Lower lobe of right lung (tissue), 2 donors: Measurements from ENCODE around the gene CHCHD2. TPM values are rescaled to one million over a fixed set of nuclear protein-coding genes. Genes with fewer than 3 reads are reported as not detected.
"Not testable (repeated sequence)": the region's sequence is repeated elsewhere in the genome, so short reads cannot be mapped to it uniquely, and the experiment has no call there.

Experiments used
- ATAC-seq, 2 donors: fragments of 200-7000 bp; cut with Tn5 transposase; one replicate each; pipeline ENCODE4 v1.9.1; 2020 to 2022; ENCODE audit warnings: mild to moderate bottlenecking in 2 of 2, moderate library complexity in 2 of 2
- DNase-seq: peaks from one replicate; pipeline ENCODE4 v3.0.0-alpha.2; 2020
- H3K27ac ChIP-seq: fragments of 200-600 bp; one replicate; pipeline ENCODE4 v1.8.0; 2022
- H3K27me3 ChIP-seq: fragments of 200-600 bp; one replicate; pipeline ENCODE4 v1.8.0; 2022; ENCODE audit warnings: low read depth
- H3K36me3 ChIP-seq: fragments of 200-600 bp; one replicate; pipeline ENCODE4 v1.8.0; 2022; ENCODE audit warnings: mild to moderate bottlenecking
- H3K4me1 ChIP-seq: fragments of 200-600 bp; one replicate; pipeline ENCODE4 v1.8.0; 2022
- H3K4me3 ChIP-seq: fragments of 200-600 bp; one replicate; pipeline ENCODE4 v1.8.0; 2022; ENCODE audit warnings: mild to moderate bottlenecking
- H3K9me3 ChIP-seq: fragments of 200-600 bp; one replicate; pipeline ENCODE4 v1.8.0; 2022
- CTCF ChIP-seq: fragments of 200-600 bp; IDR thresholded peaks from one replicate; pipeline ENCODE4 v1.8.0; 2022; ENCODE audit warnings: antibody characterized with exemption, mild to moderate bottlenecking
- intact Hi-C: fragments of 100-400 bp; cut with DNase I; formaldehyde crosslinking; loops from one replicate; pipeline ENCODE4 v1.11.0; 2022
- long read RNA-seq: library from polyadenylated mRNA; unstranded; transcript quantifications from one replicate; pipeline ENCODE4 v2.0.0, GENCODE V29; 2021
- total RNA-seq: library from RNA; stranded (reverse); fragmentation: NEBNext Ultra II Directional; extraction: Animal tissue kit (Norgen Biotek cat#: 25700); gene quantifications from one replicate; pipeline ENCODE4 v1.2.1, GENCODE V29; 2021
- donor health status: DM: no; HTN: yes; CAD: no; lungs with severe emphysema.

Gene CHCHD2
- total RNA-seq = 199 TPM
- long read RNA-seq, transcript CHCHD2-201 (4 exons, 901 nt) = major isoform, 92 of 104 reads
- long read RNA-seq, partial matches to known transcripts = 11 of 104 reads
- long read RNA-seq, other reads (novel, unspliced or antisense) = 1 of 104 reads

GRCh38 chr7:56106108-56107073 lies at the start of gene CHCHD2:
Gene CHCHD2, minus strand, starts transcription at chr7:56106476. Its CDS starts 63 bp downstream, at chr7:56106413.
- Histone ChIP-seq H3K36me3 (peaks cover 31% of the 10 kb centered on the region), H3K27me3 (no peaks in the 10 kb centered on the region), H3K9me3 (no peaks in the 10 kb centered on the region), H3K4me1 (peaks cover 18% of the 10 kb centered on the region), H3K27ac (peak within 1 kb of the TSS; percentile 92), H3K4me3 (peak within 1 kb of the TSS; percentile 86)
- ATAC-seq = peak; percentile 100
- peak; percentile 98 for DNase-seq
- intact Hi-C loops = no loop called here
- TF ChIP-seq CTCF = no peak

GRCh38 chr7:56131062-56131461 lies 24.8 kb upstream of the CHCHD2 start:
- intact Hi-C loops, H3K36me3 ChIP-seq, H3K27me3 ChIP-seq, H3K27ac ChIP-seq, H3K9me3 ChIP-seq, DNase-seq, H3K4me1 ChIP-seq, H3K4me3 ChIP-seq, ATAC-seq: not testable (repeated sequence)

GRCh38 chr7:56127241-56127975 lies 21.1 kb upstream of the CHCHD2 start:
- Histone ChIP-seq H3K9me3 (no peaks in the 10 kb centered on the region), H3K4me3 (no peak overlapping the region), H3K27me3 (no peaks in the 10 kb centered on the region), H3K27ac (no peak overlapping the region), H3K4me1 (no peaks in the 10 kb centered on the region), H3K36me3 (no peaks in the 10 kb centered on the region)
- no peak for TF ChIP-seq CTCF
- ATAC-seq (no peak), DNase-seq (no peak)
- intact Hi-C loops = no loop called here

- no peaks in the 10 kb centered on the region for H3K4me1 ChIP-seq
- DNase-seq (no peak), ATAC-seq (no peak)
- TF ChIP-seq CTCF = no peak
- H3K27me3 ChIP-seq = no peaks in the 10 kb centered on the region
- H3K27ac ChIP-seq = no peak overlapping the region
- no peaks in the 10 kb centered on the region for H3K36me3 ChIP-seq
- no peak overlapping the region for H3K4me3 ChIP-seq
- no peaks in the 10 kb centered on the region for H3K9me3 ChIP-seq
- intact Hi-C loops = no loop called here
Measured at GRCh38 chr7:56125831-56126230, 19.6 kb upstream of the CHCHD2 start.

GRCh38 chr7:56124981-56125380 lies 18.7 kb upstream of the CHCHD2 start:
- no peak overlapping the region for H3K27ac ChIP-seq
- no peak for TF ChIP-seq CTCF
- intact Hi-C loops = no loop called here
- no peaks in the 10 kb centered on the region for H3K36me3 ChIP-seq
- no peak overlapping the region for H3K4me3 ChIP-seq
- H3K4me1 ChIP-seq = no peaks in the 10 kb centered on the region
- H3K9me3 ChIP-seq = no peaks in the 10 kb centered on the region
- DNase-seq = no peak
- ATAC-seq = no peak
- H3K27me3 ChIP-seq = no peaks in the 10 kb centered on the region
